ENCODE data around the gene LGMN. TPM values are rescaled to one million over a fixed set of nuclear protein-coding genes. Genes with fewer than 3 reads are reported as not detected.

LGMN gene
- total RNA-seq, 1 experiment from 2014 or later = 33.7 TPM

Other genes with a start within 250 kb of the LGMN start
- gene RIN3, start 234.8 kb downstream of the LGMN start, total RNA-seq (2014; rRNA removed; shearing (Covaris generic)) = not detected in 2 replicates
- gene GOLGA5, start 45.7 kb upstream of the LGMN start, total RNA-seq (2014; rRNA removed; shearing (Covaris generic)) = 21.6 and 22.2 TPM in 2 replicates
- gene CHGA, start 174.5 kb upstream of the LGMN start, total RNA-seq (2014; rRNA removed; shearing (Covaris generic)) = not detected in 2 replicates

All from SJCRH30 (cell line).